Peyer's patch (tissue), 4 donors: ENCODE results near the gene CRK. TPM values are rescaled to one million over a fixed set of nuclear protein-coding genes. Genes with fewer than 3 reads are reported as not detected.

Experiments used
- DNase-seq, 3 donors: peaks; one replicate each; pipeline ENCODE4 v3.0.0-alpha.2; 2017 to 2019
- H3K27ac ChIP-seq, 4 donors: fragments of 200-600 bp; sonication (generic); one replicate each; pipeline ENCODE4 v1.5.1; 2016 to 2019
- H3K27me3 ChIP-seq, 2 donors: fragments of 200-600 bp; sonication (generic); one replicate each; pipeline ENCODE4 v1.5.1; 2019
- H3K36me3 ChIP-seq, 3 donors: fragments of 200-600 bp; sonication (generic); one replicate each; pipeline ENCODE4 v1.5.1; 2016 to 2019
- H3K4me1 ChIP-seq, 4 donors: fragments of 200-600 bp; sonication (generic); one replicate each; pipeline ENCODE4 v1.5.1; 2016 to 2019
- H3K4me3 ChIP-seq, 4 donors: fragments of 200-600 bp; sonication (generic); 1 replicate in 3 of 4; 2 replicates in 1 of 4; pipeline ENCODE4 v1.5.1; 2016 to 2019; ENCODE audit warnings: mild to moderate bottlenecking in 1 of 4
- H3K9me3 ChIP-seq, 4 donors: fragments of 200-600 bp; sonication (generic); one replicate each; pipeline ENCODE4 v1.5.1; 2016 to 2019; ENCODE audit warnings: mild to moderate bottlenecking in 1 of 4
- POLR2A ChIP-seq, 2 donors: fragments of 450-650 bp; IDR thresholded peaks; one replicate each; pipeline ENCODE4 v1.5.1; 2017; ENCODE audit warnings: antibody characterized with exemption in 2 of 2, mild to moderate bottlenecking in 2 of 2, moderate library complexity in 2 of 2
- total RNA-seq, 4 donors: library from RNA; depleted of rRNA; stranded (reverse); fragments of >200 nt; gene quantifications; one replicate each; pipeline ENCODE4 v1.1.0, GENCODE V29; 2016
- TF ChIP-seq, protein P1 (sequence below), 6 experiments: fragments of 450-650 bp in 4 of 6; fragments of 200-600 bp in 2 of 6; sonication (generic) in 1 of 6; IDR thresholded peaks; one replicate each; pipeline ENCODE4 v1.5.1; 2017 to 2019; ENCODE audit warnings: antibody characterized with exemption in 6 of 6, mild to moderate bottlenecking in 3 of 6, moderate library complexity in 1 of 6

CRK gene
- total RNA-seq, 4 donors from 2014 or later: 33.0 to 66.2 (median 59.5) TPM

DNA sequence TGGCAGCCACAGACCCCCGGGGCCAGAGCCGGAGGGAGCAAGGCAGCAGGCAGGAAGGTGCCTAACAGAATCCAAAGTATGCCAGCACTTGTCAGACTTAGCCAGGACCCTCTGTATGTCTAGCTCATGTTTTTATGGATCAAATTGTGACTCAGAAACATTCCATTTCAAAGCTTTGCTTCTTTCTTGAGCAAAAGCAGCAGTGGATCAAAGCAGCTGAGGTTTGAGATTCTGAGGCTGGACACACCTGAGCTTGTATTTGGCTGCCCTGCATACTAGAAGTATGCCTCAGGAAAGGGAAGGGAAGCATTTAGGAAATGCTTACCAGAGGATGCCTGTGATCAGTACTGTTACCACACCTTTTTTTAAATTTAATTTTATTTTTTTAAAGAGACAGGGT lies 42.2 kb upstream of the CRK start:
- TF ChIP-seq, protein P1, sequence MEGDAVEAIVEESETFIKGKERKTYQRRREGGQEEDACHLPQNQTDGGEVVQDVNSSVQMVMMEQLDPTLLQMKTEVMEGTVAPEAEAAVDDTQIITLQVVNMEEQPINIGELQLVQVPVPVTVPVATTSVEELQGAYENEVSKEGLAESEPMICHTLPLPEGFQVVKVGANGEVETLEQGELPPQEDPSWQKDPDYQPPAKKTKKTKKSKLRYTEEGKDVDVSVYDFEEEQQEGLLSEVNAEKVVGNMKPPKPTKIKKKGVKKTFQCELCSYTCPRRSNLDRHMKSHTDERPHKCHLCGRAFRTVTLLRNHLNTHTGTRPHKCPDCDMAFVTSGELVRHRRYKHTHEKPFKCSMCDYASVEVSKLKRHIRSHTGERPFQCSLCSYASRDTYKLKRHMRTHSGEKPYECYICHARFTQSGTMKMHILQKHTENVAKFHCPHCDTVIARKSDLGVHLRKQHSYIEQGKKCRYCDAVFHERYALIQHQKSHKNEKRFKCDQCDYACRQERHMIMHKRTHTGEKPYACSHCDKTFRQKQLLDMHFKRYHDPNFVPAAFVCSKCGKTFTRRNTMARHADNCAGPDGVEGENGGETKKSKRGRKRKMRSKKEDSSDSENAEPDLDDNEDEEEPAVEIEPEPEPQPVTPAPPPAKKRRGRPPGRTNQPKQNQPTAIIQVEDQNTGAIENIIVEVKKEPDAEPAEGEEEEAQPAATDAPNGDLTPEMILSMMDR (IDR thresholded peaks at IDR 0.05): no peak
- TF ChIP-seq POLR2A (IDR thresholded peaks at IDR 0.05): no peak
- H3K27ac ChIP-seq: no peak overlapping the region
- H3K36me3 ChIP-seq: peaks cover 0 to 23% (median 0%) of the 10 kb centered on the region in 3 donors
- no peaks in the 10 kb centered on the region for H3K9me3 ChIP-seq
- peaks cover 0 to 5% (median 0%) of the 10 kb centered on the region in 4 donors for H3K4me1 ChIP-seq
- DNase-seq: no peak
- H3K4me3 ChIP-seq: no peak overlapping the region
- H3K27me3 ChIP-seq: no peaks in the 10 kb centered on the region

DNA sequence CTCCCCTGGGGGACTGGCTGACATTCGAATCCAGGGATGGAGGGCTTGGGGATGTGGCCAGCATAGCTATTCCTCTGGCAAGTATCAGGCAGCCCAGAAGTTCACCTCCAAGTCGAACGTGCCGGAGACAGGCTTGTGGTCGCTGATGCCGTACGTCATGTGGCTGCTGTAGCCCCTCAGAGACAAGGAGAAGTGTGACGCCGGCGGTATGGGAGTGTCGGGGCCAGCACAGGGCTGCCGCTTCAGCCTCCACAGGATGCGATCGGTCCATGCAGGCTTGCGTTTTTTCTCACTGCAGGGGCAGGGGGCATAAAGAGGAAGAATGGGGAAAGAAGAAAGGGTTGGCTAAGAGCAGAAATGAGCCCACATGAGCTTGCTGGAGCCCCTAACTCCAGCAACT lies 41.8 kb upstream of the CRK start:
- no peak for TF ChIP-seq POLR2A (IDR thresholded peaks at IDR 0.05)
- TF ChIP-seq, protein P1 (IDR thresholded peaks at IDR 0.05): no peak
- Histone ChIP-seq H3K4me3 (no peak overlapping the region), H3K36me3 (peaks cover 0 to 23% (median 0%) of the 10 kb centered on the region in 3 donors), H3K27ac (no peak overlapping the region), H3K4me1 (peaks cover 0 to 9% (median 2%) of the 10 kb centered on the region in 4 donors), H3K9me3 (no peaks in the 10 kb centered on the region), H3K27me3 (no peaks in the 10 kb centered on the region)
- DNase-seq: no peak

DNA sequence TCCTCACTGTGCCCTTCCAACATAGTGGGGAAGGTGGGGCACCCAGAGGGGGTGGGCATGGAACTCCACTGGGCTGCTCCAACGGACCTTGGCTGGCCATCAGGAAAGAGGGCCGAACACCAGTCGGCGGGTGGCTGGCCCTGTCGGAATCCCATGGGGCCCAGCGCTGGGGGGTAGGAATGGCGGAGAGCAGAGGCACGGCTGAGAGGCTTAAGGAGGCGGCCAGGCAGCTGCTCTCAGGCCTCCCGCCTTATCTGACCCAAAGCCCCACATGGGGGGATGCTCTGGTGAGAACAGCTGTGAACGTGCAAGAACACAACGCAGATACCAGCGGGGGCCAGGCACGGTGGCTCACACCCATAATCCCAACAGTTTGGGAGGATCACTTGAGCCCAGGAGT lies 40.8 kb upstream of the CRK start:
- Histone ChIP-seq H3K27me3 (no peaks in the 10 kb centered on the region), H3K9me3 (no peaks in the 10 kb centered on the region), H3K4me1 (peaks cover 6 to 19% (median 9%) of the 10 kb centered on the region in 4 donors), H3K36me3 (peaks cover 0 to 23% (median 0%) of the 10 kb centered on the region in 3 donors), H3K4me3 (no peak overlapping the region), H3K27ac (no peak overlapping the region)
- no peak for TF ChIP-seq POLR2A (IDR thresholded peaks at IDR 0.05)
- TF ChIP-seq, protein P1 (IDR thresholded peaks at IDR 0.05): no peak
- no peak for DNase-seq

DNA sequence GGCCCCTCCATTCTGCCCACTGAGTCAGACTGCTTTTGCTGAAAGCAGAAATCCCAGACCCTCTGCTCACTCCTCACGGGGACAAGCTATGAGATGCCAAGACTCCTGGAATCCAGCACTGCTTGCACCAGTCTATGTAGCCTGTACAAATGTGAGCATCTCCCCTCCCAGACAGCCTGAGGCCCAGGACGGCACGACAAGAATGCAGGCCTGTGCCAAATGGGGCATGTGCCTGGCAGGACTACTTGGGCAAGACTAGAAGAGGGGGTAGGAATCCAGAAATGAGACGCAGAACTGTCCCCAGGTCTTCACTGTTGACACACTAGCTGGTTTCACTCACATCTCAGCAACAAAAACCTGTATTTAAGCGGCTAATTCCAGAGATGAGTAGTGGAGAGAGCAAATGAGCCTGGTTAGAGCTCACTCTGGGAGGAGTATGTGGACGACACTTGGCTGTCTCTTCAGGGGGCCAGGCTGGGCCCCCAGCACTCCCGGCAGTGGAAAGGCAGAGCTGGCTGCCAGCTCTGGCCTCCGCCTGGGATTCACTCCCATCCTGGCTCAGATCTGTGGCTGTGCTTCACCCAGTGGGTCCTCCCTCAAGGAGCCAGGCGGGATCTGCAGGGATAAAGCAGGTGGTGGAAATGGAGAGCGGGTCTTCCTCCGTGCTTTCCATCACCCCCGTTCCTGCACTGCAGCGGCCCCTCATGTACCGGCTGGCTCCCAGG lies 39.4 kb upstream of the CRK start:
- peaks cover 7 to 26% (median 13%) of the 10 kb centered on the region in 4 donors for H3K4me1 ChIP-seq
- no peak overlapping the region for H3K4me3 ChIP-seq

DNA sequence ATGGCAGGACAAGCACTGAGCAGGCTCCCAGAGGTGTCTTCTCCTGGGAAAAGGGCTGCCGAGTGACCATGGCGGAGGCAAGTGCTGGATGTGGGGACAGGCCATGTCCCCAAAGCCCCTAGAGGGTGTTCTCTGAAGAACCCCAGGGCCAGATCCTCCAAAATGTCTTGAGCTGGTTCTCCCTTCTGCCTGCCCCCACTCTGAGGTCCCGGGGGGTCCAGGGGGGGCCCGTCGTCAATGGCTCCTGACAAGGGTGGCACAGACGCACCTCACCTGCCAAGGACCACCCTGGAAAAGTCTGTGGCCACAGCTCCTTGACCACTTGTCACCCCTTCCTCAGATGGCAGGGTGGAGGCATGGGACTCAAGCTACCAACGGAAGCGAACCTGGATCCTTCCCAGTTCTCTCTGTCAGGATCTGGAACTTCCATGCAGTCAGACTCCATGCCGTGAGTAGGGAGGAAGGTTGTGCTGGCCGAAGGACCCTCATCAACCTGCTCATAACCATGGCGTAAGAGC lies 38.8 kb upstream of the CRK start:
- Histone ChIP-seq H3K4me1 (peaks cover 7 to 33% (median 14%) of the 10 kb centered on the region in 4 donors), H3K9me3 (no peaks in the 10 kb centered on the region), H3K36me3 (peaks cover 0 to 18% (median 0%) of the 10 kb centered on the region in 3 donors), H3K27me3 (no peaks in the 10 kb centered on the region), H3K27ac (peak overlapping the region in 1 of 4 donors; percentile 32), H3K4me3 (no peak overlapping the region)
- no peak for DNase-seq
- TF ChIP-seq, protein P1 (IDR thresholded peaks at IDR 0.05): no peak
- no peak for TF ChIP-seq POLR2A (IDR thresholded peaks at IDR 0.05)

More for the DNA sequence above, 39.4 kb upstream of the CRK start:
- no peak for TF ChIP-seq POLR2A (IDR thresholded peaks at IDR 0.05)
- TF ChIP-seq, protein P1 (IDR thresholded peaks at IDR 0.05): no peak
- Histone ChIP-seq H3K36me3 (peaks cover 0 to 18% (median 0%) of the 10 kb centered on the region in 3 donors), H3K9me3 (no peaks in the 10 kb centered on the region), H3K27me3 (no peaks in the 10 kb centered on the region), H3K27ac (peak overlapping the region in 1 of 4 donors; percentile 32)
- no peak for DNase-seq
